RWPE1 (cell line): Measurements from ENCODE around the gene HEATR9.

ENCODE experiments used
- CTCF ChIA-PET: fragments of 350-600 bp; sonication (Branson Sonifier 250); formaldehyde crosslinking; extraction: SDS; loops from one replicate; lab custom pipeline; 2021; lab: Yijun Ruan, JAX
- POLR2A ChIA-PET: fragments of 400-600 bp; formaldehyde crosslinking; extraction: SDS; loops from one replicate; lab custom pipeline; 2020; ENCODE audit warnings: antibody characterized with exemption; ENCODE audit not compliant: low non-redundant PET; lab: Yijun Ruan, JAX
- DNase-seq: peaks from one replicate; pipeline ENCODE4 v3.0.0; 2012; ENCODE audit warnings: low spot score
- H3K27ac ChIP-seq: fragments of 450-650 bp; 2 replicates; pipeline ENCODE4 v1.5.1; 2017
- TF ChIP-seq, protein P1 (sequence below): fragments of 450-650 bp; conservative IDR thresholded peaks from 2 replicates; pipeline ENCODE4 v1.5.1; 2017; ENCODE audit warnings: low read depth, mild to moderate bottlenecking

The HEATR9 gene, protein sequence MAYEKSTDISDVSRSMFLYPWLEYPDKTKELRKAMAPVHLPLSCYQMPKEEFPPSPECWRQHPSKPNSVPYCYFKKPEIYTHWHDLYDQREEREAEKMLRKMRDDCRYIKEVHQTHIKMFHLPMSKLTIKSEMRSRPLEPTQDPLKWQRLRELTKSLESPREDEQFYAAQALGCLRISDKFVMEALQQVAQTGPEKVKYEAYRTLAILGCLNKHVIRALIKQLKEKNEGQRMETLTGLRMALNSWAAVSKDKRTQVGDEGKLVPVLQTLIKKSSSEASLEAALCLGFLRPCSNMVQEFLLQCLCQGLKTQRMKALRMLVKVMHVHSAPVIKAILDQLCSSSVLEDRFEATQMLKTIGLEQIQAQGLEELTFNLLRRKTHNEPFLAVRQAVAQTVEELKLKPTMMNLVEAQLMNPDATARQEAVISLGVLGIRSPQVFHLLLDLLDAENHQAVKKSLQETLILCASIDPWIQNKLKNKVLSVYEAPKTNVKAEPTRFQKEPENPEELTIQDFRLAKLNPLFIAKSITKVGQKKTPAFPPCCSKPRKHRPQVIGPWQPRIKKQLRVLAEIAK

DNA sequence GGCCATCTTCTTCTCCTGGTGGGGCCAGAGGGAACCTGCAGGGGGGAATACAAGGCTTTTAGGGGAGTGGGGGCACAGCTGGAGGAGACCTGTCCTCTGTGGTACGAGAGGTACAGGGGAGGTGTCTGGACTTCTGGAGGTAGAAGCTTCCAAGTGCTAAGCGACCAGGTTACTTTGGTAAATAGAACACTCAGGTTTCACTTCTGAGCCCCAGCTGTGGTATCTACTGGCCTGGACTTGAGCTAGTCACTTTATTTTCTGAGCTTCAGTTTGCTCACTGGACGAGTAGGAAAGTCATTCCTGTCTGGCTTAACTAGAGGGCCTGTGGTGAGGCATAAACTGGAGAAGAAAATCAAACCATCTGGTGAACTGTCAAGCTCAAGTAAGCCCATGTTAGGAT, at the start of gene HEATR9:
Gene HEATR9, minus strand, starts transcription at position 155 of the 400 bp plus-strand sequence. Its CDS starts 149 bp downstream, at position 6.
- ChIA-PET POLR2A (no interaction called here), CTCF (no interaction called here)
- TF ChIP-seq, protein P1, sequence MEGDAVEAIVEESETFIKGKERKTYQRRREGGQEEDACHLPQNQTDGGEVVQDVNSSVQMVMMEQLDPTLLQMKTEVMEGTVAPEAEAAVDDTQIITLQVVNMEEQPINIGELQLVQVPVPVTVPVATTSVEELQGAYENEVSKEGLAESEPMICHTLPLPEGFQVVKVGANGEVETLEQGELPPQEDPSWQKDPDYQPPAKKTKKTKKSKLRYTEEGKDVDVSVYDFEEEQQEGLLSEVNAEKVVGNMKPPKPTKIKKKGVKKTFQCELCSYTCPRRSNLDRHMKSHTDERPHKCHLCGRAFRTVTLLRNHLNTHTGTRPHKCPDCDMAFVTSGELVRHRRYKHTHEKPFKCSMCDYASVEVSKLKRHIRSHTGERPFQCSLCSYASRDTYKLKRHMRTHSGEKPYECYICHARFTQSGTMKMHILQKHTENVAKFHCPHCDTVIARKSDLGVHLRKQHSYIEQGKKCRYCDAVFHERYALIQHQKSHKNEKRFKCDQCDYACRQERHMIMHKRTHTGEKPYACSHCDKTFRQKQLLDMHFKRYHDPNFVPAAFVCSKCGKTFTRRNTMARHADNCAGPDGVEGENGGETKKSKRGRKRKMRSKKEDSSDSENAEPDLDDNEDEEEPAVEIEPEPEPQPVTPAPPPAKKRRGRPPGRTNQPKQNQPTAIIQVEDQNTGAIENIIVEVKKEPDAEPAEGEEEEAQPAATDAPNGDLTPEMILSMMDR, result no peak
- no peak for DNase-seq
- H3K27ac ChIP-seq, result no peak within 1 kb of the TSS

DNA sequence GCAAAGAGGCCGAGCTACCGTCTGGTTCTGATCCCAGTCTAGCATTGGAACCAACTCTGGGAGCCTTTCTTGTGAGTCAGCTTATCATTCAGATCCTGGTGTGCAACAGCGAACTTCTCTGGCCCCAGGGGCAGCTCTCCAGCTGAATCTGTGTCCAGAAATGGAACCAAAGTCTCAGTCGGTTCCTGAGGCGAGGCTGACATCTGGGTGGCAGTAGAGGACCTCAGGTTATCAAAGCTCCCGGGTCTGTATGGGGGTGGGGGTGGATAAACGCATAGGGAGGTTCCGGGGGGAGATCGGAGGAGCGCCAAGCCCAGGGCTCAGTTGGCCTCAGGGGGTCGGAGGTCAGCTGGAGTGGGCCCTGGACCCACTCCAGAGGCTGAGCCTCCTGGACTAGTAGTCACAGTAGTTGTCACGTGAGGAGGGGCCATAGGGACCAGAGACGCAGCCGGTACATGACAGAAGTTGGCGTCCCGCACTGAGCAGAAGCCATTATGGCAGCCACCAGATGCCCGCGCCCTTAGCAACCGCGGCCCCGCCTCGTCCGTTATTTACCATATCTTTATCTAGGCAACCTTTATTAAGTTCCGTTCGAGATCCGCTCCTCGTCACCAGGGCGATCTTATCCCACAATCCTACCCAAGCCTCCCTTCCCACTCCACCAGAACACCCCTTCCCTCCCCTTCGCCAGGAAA, 49.0 kb upstream of the HEATR9 start:
- H3K27ac ChIP-seq, result no peak overlapping the region
- no peak for DNase-seq
- ChIA-PET CTCF (no interaction called here), POLR2A (no interaction called here)
- TF ChIP-seq, protein P1, result no peak

DNA sequence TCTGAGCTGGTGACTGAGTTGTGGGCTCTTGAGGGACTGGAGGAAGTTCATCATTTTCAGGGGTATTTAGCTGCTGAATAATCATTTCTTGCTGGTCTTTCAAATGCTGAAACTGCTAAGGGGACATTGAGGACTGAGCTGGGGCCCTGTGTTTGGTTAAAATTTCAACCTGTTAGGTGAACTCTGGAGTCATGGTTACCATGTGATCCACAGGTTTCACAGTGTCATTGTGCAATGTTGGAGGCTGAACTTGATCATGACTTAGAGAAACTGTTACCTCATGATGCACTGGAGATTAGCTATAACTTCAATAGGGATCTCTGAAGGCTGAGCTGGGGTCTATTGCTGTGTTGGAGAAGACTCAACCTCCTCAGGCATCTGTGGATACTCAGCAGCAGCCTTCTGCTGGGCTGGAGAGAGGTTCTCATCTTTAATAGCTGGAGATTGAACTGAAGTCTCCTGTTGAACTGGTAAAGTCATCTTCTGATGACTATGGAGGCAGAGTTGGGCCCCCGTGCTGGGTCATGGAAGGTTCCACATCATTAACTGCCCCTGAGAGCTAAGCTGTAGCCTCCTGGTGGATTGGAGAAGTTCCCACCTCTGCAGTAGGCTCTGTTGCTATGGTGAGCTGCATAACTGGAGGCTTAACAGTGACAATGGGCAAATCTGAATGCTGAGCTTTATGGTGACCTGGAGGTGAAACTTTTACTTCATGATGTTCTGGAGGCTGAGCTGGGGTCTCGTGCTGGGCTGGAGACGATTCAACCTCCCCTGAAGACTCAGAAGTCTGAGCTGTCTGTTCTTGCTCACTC, 46.7 kb upstream of the HEATR9 start:
- TF ChIP-seq, protein P1, result no peak
- DNase-seq, result no peak
- no peak overlapping the region for H3K27ac ChIP-seq
- ChIA-PET CTCF (no interaction called here), POLR2A (no interaction called here)

DNA sequence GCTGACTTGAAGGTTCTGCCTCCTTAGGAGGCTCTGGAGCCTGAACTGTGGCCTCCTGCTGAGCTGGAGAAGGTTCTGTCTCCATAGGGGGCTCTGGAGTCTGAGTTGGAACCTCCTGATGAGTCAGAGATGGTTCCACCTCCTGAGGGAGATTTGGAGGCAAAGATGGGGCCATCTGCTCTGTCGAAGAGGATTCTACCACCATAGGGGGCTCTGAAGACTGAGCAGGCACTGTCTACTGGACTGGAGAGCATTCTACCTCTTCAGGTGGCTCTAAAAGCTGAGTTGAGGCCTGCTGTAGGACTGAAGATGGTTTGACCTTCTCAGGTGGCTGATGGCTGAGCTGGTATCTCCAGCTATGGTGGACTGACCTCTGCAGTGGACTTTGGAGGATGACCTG, 45.7 kb upstream of the HEATR9 start:
- ChIA-PET POLR2A (no interaction called here), CTCF (no interaction called here)
- TF ChIP-seq, protein P1, result no peak
- H3K27ac ChIP-seq, result no peak overlapping the region
- DNase-seq, result no peak

DNA sequence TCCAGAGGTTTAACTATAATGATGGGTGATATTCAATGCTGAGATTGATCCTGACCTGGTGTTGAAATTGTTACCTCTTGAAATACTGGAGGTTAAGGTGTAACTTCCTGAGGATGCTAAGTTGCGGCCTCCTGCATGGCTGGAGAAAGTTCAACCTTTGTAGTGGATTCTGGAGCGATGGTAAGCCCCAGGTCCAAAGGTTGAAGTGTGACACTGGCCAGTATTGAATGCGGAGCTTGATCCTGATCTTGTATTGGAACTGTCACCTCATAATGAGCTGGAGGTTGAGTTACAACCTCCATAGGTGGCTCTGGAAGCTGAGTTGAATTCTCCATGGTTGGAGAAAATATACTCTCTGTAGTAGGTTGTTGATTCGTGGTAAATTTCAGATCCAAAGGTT, 44.9 kb upstream of the HEATR9 start:
- TF ChIP-seq, protein P1, result no peak
- ChIA-PET CTCF (interaction anchor here (0.7 kb wide), 1 partner anchor 17 kb away, joined by 3 read pairs; no protein-coding TSS in a partner anchor), POLR2A (no interaction called here)
- no peak overlapping the region for H3K27ac ChIP-seq
- DNase-seq, result no peak

DNA sequence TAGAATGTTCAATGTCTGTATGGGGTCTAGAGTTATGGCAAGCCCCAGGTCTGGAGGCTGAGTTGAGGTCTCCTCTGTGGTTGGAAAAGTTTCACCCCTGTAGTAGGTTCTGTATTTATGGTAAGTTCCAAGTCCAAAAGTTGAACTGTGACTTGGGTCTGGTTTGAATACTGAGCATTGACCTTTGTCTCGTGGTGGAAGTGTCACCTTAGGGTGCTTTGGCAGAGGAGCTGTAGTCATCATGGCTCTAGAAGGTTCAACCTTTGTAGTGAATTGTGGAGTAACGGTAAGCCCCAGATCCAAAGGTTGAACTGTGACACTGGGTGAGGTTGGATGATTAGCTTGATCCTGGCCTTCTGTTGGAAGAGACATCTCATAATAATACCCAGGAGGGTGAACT, 44.3 kb upstream of the HEATR9 start:
- no peak overlapping the region for H3K27ac ChIP-seq
- ChIA-PET POLR2A (no interaction called here), CTCF (interaction anchor here (0.7 kb wide), 1 partner anchor 17 kb away, joined by 3 read pairs; no protein-coding TSS in a partner anchor)
- DNase-seq, result no peak
- TF ChIP-seq, protein P1, result no peak
